GM18520 (cell line): ENCODE results near the gene SFMBT2.
A peak's percentile ranks its signal among the peaks of the same experiment; 100 is the strongest.
"Not testable (repeated sequence)": the region's sequence is repeated elsewhere in the genome, so short reads cannot be mapped to it uniquely, and the experiment has no call there.

Experiments used
- ATAC-seq: cut with Tn5 transposase; IDR thresholded peaks from one replicate; pipeline ENCODE4 v1.9.1; 2021; ENCODE audit not compliant: unreplicated experiment

SFMBT2 gene

DNA sequence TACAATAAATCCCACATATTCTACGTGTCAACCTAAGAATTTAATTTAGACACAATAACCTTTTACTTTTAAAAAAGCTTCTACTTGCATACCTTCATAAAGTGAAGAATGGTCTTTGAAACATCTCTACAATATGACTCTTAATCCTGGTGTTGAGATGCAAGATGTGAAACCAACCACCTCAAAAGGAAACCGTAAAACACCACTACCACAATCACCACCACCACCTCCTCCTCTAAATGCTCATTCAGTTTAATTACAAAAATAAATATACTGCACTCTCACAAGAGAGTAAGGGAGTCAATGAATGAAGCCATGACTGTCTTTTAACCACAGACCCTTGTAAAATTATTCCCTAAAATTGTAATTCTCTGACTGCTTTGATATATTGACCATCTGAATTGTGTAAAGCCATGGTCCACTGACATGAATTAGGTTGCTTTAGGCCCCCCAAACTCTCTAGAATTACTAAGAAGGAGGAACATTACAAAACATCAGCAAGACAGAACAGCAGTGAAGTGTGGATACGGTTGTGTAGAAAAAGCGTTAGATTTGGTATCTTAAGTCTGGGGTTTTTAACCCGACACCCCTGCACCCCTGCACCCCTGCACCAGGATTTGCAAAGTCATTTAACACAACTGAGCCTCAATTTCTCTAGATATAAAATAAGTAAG lies 171.4 kb downstream of the SFMBT2 start:
- peak; percentile 82 for ATAC-seq

DNA sequence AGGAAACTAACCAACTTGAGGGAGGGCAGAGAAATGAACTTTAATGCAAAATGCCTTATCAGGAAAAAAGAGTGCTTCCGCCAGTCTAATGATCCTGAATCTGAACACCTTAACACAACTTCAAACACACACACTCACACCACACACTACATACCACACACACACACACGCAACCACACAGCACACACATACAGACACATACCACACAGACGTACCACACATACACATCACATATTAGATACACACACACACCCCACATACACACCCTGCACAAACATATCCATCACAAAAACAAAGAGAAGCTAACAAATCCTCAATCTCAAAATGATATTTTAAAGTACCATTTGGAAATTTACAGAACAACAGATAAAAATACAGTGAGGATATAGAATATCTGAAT lies 175.5 kb downstream of the SFMBT2 start:
- no peak for ATAC-seq

DNA sequence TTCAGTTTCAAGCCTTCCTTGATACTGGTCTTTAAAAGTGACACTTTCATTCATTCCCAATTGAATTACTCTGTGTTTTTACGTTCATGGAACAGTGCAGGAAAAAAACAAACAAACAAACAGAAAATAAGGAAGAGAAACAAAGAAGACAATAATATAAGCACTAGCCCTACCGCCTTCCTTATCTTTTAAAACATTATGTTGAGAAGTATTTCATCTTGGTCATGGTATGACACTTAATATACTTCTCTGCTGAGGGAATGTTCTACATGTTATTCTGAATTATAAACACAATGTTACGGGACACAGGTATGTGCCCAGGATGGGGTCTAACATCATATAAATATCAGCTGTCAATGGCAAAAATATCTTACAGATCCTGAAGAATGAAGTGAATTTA lies 176.7 kb downstream of the SFMBT2 start:
- ATAC-seq = no peak

DNA sequence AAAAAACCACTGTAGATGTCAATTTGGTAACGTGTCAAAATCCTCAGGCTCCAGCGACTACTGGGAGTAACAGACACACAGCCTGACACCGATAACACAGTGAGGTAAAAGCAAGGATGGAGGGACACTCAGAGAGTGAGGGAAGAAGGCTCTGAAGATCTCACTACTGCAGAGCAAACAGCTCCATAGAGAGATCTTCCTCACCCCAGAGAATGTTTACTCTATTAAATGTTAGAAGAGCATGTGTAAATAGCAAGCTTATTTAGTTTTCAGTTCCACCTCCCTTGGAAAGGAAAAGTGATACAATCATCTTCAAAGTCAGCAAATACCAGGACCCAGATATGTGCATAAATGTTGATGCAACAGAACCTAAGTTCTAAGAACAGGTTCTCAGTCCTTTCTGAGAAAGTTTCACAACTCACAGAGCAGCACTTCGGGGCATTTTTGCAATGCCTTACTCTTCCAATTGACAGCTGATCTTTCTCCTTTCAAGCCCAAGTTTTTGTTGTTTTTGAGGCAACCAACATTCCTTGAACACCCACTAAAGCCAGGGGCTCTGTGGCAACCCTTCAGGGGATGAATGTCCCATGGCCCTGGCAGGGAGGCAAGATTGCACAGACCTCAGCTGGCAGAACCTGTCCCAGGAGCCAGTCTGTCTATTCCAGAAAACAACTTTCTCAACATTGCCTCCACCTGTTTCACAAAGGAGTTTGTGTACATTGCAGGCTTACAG lies 177.4 kb downstream of the SFMBT2 start:
- no peak for ATAC-seq

DNA sequence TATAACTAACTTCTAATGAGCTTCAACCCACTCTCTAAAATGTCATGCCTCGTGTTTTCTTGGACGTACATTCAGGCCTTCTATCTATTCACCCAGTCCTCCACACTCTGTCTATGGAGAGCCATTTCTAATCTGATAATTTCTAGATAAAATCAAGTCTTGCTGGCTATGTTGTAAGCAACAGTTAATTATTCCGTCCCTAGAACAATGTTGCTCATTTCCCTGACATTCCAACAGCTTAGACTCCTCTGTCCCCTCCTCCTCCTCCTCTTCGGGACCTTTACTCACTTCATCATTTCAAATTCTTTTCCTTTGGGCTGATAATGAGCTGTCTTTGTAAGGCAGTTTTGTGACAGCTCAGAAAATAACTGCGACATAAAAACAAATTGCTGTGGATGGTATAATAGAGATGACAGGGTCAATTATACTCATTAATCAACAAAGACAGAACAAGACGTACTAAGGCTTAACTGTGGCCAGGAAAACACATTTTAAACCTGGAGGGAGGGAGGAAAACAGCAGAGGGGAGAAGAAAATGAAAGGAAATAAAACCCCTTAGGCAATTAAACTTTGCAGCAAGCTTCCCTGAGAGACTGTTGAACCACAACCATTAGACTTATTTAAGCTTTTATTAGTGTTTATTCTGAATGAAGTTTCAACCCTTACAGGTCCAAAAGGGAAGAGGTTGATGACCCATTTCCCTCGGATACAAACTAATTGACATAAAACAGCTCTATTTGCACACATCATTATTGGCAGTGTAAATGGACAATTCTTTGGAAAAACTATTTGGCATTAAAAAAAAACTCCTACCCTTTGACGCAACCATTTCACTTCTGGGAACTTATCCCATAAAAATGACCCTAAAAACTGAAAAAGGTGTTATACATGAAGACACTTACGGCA lies 179.1 kb downstream of the SFMBT2 start:
- ATAC-seq = no peak

DNA sequence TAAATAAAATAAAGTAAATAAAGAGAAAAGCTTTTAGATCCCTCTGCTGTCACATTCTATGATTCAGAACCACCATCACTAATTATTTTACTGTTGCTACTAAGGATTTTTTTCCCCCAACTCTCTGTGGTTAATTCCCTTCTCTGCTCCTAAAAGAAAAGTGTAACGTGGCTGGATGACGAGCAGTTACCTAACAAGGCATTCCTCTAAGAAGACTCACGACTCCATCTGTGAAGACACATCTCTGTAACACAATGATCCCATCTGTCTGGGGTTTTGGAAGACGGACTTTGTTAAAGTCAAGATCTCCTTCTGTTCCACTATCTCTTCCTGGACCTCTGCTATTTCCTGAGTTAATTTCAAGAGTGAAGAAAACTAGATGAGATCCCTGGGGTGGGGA lies 179.9 kb downstream of the SFMBT2 start:
- ATAC-seq = no peak

DNA sequence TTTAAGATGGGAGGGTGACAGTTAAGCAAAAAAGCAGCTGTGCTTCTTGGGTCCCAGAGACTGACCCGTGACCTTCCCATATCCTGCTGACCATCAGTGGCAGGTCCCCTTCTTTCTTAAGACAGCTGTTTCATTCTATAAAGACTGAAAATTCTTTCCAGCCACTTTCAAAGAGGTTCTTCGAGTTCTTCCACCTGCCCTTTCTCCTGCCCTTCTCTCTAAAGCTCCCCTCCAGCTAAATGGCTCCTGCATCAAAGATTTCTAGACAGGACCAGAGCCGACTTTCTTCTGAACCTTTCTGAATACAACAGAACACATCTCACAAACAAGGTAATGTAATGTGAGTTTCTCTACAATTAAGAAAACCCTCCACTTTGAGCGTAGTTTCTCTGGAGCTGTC lies 180.8 kb downstream of the SFMBT2 start:
- no peak for ATAC-seq

DNA sequence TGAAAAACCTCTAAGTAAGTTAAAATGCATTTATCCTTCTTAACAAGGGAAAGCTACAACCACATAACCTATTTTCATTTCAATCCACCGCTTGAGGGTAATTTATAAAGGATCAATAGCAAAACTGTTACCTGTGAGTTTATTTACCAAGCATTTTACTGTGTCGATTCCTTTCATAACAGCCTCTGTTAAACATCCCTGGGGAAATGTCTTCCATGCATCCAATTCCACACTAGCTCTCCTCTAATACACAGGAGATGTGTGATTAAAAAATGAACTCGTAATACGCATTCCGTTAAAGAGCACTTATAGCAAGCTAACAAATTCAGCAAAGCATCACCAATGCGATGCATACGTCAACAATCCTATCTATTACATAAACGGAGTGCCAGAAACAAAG lies 185.7 kb downstream of the SFMBT2 start:
- no peak for ATAC-seq

DNA sequence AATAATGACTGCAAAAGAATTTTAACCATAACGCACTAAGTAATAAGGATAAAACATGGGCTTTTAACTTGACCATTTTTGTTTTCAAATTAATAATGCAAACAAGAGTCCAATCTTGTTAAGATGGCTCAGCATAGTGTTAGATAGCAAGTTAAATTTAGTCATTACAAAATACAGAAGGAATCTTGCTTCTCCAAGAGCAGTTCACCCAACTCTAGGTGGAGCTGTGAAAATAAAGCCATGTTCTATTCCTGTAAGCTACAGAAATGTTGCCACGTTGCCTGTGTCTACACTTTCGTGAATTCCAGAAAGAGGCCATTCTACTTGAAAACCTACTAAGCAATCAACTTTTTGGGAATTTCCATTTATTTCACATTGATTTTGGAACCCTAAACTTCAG lies 191.9 kb downstream of the SFMBT2 start:
- ATAC-seq = no peak

DNA sequence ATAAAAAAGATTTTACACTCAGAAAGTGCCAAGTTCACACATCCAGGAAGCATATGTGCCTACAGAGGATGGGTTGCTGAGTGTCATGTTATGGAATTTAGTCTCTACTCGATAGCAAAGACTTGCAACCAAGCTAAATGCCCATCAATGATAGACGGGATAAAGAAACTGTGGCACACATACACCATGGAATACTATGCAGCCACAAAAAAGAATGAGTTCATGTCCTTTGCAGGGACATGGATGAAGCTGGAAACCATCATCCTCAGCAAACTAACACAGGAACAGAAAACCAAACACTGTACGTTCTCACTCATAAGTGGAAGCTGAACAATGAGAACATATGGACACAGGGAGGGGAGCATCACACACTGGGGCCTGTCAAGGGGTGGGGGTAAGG lies 198.1 kb downstream of the SFMBT2 start:
- not testable (repeated sequence) for ATAC-seq

DNA sequence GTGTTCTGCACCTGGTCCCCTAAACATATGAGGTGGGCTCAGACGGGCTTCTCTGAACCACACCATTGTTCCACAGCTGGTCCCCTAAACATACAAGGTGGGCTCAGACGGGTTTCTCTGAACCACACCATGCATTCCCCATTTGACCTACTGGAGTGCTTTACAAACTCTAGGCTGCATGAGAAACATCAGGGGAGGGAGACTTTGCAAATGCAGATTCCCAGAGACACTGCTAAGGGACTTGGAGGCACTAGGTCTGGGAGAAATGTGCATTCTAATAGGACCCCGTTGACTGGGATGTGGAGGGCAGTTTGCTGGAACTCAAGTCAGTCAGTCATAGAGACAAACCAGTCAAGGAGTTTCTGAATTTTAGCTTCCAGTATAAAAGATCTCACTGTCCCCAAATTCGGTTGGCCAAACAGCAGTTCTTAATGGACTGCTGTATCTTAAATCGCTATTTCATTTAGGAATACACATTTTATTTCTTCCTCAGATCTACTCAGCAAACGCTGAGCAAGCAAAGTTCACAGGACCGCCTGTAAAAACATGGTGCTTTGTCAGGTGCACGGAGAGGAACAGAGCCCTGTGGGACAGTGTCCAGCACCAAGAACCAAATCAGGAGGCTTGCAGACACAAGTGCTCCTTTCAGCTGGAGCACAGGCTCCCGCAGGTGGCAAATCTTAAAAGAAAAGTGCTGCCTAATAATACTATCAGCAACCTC lies 198.8 kb downstream of the SFMBT2 start:
- ATAC-seq = no peak

DNA sequence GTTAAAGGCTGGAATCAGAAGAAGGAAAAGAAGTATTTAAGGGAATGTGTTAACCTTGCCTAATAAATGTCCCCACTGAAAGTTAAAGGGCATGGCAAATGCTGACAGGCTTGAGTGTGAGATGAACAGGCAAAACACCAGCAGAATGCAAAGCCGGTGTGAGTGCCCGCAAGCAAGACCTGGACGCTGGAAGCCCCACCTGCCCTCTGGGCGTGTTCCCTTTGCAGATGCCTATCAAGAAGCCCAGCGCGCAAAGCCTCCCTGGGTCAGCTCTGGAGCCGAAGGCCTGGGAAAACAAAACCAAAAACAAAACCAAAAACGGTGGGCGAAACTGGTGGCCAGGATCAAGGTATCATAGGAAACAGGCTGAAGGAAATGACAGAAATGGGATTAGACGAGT lies 200.3 kb downstream of the SFMBT2 start:
- ATAC-seq = no peak

DNA sequence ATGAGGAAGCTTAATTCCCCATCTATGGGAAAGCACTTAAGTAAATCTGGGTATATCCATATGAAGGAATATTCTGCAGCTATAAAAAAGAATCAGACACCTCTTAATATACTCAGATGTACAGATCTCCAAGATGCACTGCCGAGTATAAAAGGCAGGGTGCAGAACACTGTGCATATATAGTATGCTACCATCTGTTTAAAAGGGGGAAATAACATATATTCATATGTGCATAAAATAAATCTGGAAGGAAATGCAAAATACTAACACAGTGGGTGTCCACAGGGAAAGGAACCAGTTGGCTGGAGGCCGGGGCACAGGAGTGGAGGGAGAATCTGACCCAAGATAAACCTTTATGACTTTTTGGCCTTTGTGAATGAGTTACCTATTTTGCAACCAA lies 201.4 kb downstream of the SFMBT2 start:
- ATAC-seq = no peak

DNA sequence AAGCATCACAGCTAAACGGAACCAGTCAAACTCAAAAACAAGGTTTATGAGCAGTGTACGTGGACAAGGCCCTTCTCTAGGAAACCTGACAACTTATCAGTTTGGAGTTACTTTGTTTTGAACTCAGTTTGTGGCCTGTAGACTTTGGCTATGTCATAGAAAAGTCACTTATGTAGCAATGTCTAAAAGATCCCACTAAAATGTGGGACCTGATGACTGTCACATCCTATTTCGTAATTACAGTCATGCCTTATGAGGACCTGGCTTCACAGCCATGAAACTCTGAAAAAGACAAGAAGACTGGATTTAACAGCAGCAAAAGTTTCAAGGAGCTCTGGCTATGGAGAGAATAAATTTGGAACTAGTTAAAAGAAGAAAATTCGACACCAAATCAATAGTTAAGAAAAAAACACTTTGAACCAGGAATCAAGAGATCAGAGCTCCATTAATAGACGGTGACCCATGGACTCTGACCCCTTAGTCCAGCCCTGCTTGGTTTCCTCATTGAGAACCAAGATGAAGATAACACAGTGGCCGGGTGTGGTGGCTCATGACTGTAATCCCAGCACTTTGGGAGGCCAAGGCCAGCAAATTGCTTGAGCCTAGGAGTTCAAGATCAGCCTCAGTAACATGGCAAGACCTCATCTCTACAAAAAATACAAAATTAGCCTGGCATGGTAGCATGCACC lies 204.3 kb downstream of the SFMBT2 start:
- no peak for ATAC-seq

DNA sequence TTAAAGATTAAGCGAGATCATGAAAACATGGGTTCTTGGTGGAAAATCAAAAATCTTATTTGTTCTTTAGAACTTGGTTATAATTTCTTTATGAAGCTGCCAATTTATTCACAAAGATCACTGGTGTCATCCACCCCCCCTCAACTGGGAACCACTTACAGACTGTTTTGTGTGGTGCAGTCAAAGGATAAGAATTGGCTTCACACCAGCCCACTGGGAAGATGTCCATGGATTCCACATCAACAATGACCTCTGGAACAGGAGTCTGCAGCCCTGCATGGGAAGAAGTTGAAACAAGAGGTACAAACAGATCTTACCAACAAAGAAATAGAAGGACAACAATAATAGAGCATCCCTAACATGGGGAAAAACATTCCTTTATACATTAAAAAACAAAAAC lies 205.2 kb downstream of the SFMBT2 start:
- no peak for ATAC-seq

DNA sequence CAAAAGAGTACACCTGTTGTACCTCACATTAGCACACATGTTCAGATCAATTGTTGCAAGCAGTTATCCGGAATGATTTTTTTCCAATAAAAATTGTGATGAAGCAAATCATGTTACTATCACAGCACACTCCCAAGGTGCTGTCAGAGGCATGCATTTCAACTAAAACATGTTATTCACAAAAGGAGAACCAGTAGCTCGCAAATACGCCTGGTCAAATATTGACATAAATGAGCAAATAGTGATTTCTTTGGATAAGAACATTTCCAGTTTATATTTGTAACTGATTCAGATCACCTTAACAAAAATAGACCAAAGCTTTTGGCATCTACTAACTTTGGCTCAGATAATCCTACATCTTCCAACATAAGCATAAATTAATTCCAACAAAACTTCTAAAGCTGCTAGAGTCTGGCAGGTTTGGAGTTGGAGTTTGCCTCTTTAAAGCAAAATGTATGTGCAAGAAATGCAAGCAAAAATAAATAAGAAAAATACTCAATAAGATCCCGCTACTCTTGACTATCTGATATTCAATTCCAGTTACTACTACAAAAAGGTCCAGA lies 208.0 kb downstream of the SFMBT2 start:
- no peak for ATAC-seq

DNA sequence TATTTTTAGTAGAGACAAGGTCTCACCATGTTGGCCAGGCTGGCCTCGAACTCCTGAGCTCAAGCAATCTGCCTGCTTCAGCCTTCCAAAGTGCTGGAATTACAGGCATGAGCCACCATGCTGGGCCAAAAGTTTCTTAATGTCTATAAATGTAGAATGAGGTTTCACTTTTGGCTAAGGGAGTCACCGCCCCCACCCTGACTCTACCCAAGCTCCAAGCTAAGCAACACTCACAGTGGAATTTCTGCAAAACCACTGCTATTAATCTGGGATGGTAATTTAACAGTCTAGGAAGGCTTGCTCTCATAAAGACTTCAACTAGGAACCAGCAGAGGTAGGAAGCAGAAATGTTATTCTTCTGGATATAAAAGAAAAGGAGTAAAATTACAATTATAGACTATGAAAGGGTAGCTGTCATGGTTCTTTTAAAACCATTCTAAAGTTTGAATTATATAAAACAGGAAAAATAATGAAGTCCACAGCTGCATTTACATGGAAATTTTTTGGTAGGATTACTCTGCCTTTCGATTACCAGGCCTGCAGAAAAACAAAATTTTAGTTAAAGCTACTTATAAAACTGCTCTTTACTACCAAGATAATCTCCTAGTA lies 211.6 kb downstream of the SFMBT2 start:
- ATAC-seq = no peak

DNA sequence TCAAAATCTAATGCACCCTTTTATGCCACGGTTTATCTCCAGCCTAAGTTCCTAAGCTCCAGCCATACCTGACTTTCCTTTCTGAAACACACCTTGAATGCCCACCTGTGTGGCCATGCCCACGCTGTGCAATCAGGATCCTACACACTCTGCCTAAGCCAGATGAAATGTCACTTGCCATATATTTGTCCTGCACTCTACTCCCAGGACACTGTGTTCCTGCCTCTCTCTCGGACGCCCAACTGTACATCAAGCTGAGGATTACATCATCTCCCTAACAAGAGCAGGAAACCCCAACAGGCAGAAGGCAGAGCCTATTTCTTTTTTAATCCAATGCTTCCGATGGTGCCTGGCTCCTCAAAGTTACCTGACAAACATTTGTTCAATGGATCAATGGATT lies 214.6 kb downstream of the SFMBT2 start:
- ATAC-seq = no peak

DNA sequence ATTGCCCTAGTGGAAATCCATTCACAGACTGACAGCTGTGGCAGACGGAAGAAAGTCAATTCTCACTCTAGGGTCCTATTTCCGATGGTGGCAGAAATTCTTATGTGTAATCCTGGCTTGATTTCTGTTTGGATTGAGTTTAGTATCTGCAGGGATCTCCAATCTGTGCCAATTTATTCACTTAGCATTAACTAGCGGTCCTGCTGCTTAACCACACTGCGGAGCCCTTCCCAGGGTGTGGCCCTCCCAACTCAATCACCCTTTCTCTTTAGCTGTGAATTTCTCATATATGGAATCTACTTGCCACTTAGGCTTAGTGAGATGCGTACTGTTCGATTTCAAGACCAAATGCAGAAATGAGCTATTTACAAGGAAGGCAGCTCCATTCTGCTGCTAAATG lies 215.7 kb downstream of the SFMBT2 start:
- no peak for ATAC-seq

DNA sequence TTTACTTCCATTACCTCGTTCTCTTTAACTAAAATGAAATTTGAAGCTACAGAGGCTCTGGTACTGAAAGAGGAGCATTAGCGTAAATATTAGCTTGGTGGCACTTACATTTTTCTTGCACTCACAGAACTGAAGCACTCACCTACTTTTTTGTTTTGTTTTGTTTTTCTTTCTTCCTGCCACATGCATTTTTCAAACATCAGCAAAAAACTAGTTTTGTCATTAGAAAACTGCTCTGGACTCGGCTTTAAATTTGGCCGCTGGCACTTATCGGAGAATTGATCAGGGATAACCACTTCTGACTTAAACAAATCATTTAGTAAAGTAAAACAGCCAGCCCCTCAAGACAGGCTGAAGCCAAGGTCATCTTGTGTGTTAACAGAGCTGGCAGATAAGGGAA lies 216.3 kb downstream of the SFMBT2 start:
- ATAC-seq = no peak
